HEK293 (cell line): ENCODE measurements around the gene TRIM2.

Experiments used
- CTCF ChIA-PET: fragments of 350-600 bp; formaldehyde crosslinking; extraction: SDS; loops from one replicate; lab custom pipeline; 2021; ENCODE audit warnings: antibody characterized with exemption; lab: Yijun Ruan, JAX
- POLR2A ChIA-PET: fragments of 300-600 bp; formaldehyde crosslinking; extraction: SDS; loops from one replicate; lab custom pipeline; 2020; ENCODE audit warnings: antibody characterized with exemption, inconsistent platforms; lab: Yijun Ruan, JAX
- H3K27ac ChIP-seq: fragments of 200-500 bp; sonication (Bioruptor generic); 2 replicates; pipeline ENCODE4 v1.5.1; 2014; ENCODE audit warnings: low read depth, low read length, control low read depth, inconsistent platforms; ENCODE audit errors: extremely low read depth
- H3K36me3 ChIP-seq, 2 experiments: fragments of 200-500 bp in 1 of 2; sonication (Bioruptor generic) in 1 of 2; 1 replicate in 1 of 2; 2 replicates in 1 of 2; pipeline ENCODE4 v1.5.1; 2014 to 2017; ENCODE audit warnings: inconsistent platforms in 2 of 2, low read length in 2 of 2; ENCODE audit not compliant: control insufficient read depth in 2 of 2, insufficient read depth in 1 of 2
- H3K4me1 ChIP-seq: fragments of 200-500 bp; sonication (Bioruptor generic); 2 replicates; pipeline ENCODE4 v1.5.1; 2014; ENCODE audit warnings: mild to moderate bottlenecking, low read length, inconsistent platforms; ENCODE audit not compliant: control insufficient read depth, insufficient read depth
- H3K4me3 ChIP-seq: 2 replicates; pipeline ENCODE4 v1.5.1; 2011; ENCODE audit warnings: low read depth, mild to moderate bottlenecking, control low read depth, low read length, moderate library complexity
- H3K9me3 ChIP-seq: fragments of 200-500 bp; sonication (Bioruptor generic); 2 replicates; pipeline ENCODE4 v1.5.1; 2014; ENCODE audit warnings: low read depth, low read length, inconsistent platforms; ENCODE audit not compliant: control insufficient read depth, insufficient read depth
- KLF10 ChIP-seq: fragments of 450-650 bp; IDR thresholded peaks from 2 replicates; pipeline ENCODE4 v1.5.1; 2018; ENCODE audit warnings: missing biosample characterization, mild to moderate bottlenecking, missing genetic modification characterization
- KLF8 ChIP-seq: fragments of 450-650 bp; formaldehyde crosslinking; IDR thresholded peaks from 2 replicates; pipeline ENCODE4 v1.5.1; 2016; ENCODE audit warnings: missing biosample characterization, missing genetic modification characterization
- OVOL3 ChIP-seq: fragments of 450-650 bp; formaldehyde crosslinking; IDR thresholded peaks from 2 replicates; pipeline ENCODE4 v1.5.1; 2016; ENCODE audit warnings: missing biosample characterization, missing genetic modification characterization
- SCRT2 ChIP-seq: fragments of 450-650 bp; formaldehyde crosslinking; IDR thresholded peaks from 2 replicates; pipeline ENCODE4 v1.5.1; 2016; ENCODE audit warnings: missing biosample characterization, missing genetic modification characterization
- ZBTB17 ChIP-seq: fragments of 450-650 bp; formaldehyde crosslinking; IDR thresholded peaks from 2 replicates; pipeline ENCODE4 v1.5.1; 2016; ENCODE audit warnings: missing biosample characterization, missing genetic modification characterization
- ZNF600 ChIP-seq: fragments of 450-650 bp; formaldehyde crosslinking; IDR thresholded peaks from 2 replicates; pipeline ENCODE4 v1.5.1; 2016; ENCODE audit warnings: missing biosample characterization, missing genetic modification characterization
- ZNF677 ChIP-seq: fragments of 450-650 bp; IDR thresholded peaks from 2 replicates; pipeline ENCODE4 v1.5.0; 2018; ENCODE audit warnings: missing biosample characterization, mild to moderate bottlenecking, missing genetic modification characterization, moderate library complexity
- TF ChIP-seq, protein P1 (sequence below): fragments of 450-650 bp; formaldehyde crosslinking; conservative IDR thresholded peaks from 2 replicates; pipeline ENCODE4 v1.5.1; 2016; ENCODE audit warnings: low read depth, missing biosample characterization, missing genetic modification characterization
- TF ChIP-seq, protein P2 (sequence below): fragments of 450-650 bp; formaldehyde crosslinking; IDR thresholded peaks from 2 replicates; pipeline ENCODE4 v1.5.1; 2017; ENCODE audit warnings: missing biosample characterization, mild to moderate bottlenecking, missing genetic modification characterization, moderate library complexity
- TF ChIP-seq, protein P3 (sequence below): fragments of 450-650 bp; formaldehyde crosslinking; IDR thresholded peaks from 2 replicates; pipeline ENCODE4 v1.5.1; 2017; ENCODE audit warnings: missing biosample characterization, missing genetic modification characterization
- TF ChIP-seq, protein P4 (sequence below): fragments of 450-650 bp; formaldehyde crosslinking; IDR thresholded peaks from 2 replicates; pipeline ENCODE4 v1.5.1; 2016; ENCODE audit warnings: missing biosample characterization, missing genetic modification characterization

The TRIM2 gene

DNA sequence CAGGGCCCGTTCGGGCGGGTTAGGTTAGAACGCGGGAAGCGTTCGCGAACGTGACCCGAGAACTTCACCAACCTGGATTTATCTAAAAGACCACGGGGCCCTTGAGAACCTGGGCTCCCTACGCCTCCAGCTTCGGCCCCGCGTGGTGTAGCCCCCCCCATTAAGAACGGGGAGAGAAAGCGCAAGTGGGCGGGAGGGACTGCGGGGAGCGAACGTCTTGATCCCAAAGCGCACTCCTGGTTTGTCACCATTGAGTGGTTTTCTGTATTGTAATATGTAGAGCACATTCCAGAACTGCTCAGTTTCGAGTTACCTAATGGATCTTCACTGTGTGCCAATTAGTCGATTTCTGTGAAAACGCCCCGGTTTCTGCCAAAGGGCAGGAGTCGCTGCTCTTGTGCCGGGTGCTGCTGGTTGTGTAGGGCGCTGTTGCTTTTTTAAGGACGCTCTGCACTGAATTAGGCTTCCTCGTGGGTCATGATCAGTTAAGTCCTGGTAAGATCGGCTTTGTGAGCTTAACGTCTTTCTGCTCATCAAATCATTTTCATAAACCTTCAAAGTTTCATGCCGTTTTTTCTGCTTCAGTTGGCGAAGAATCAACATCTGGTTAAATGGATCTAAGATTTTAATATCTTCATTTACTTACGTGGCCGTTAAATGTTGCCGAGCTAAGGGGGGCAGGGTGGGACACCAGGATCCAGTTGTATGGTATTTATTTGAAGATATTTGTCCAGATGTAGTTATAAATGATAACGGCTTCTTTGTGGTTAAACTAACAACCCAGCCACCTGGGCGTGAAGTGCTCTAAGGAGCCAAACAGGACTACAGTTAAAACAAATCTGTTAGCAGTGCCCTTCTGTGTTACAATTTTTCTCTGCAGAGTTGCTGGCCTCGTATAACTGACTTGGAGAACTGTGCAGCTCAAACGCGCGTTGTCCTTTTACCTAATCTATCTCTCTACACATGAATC, 141.1 kb downstream of the TRIM2 start (continued):
- TF ChIP-seq, protein P1, sequence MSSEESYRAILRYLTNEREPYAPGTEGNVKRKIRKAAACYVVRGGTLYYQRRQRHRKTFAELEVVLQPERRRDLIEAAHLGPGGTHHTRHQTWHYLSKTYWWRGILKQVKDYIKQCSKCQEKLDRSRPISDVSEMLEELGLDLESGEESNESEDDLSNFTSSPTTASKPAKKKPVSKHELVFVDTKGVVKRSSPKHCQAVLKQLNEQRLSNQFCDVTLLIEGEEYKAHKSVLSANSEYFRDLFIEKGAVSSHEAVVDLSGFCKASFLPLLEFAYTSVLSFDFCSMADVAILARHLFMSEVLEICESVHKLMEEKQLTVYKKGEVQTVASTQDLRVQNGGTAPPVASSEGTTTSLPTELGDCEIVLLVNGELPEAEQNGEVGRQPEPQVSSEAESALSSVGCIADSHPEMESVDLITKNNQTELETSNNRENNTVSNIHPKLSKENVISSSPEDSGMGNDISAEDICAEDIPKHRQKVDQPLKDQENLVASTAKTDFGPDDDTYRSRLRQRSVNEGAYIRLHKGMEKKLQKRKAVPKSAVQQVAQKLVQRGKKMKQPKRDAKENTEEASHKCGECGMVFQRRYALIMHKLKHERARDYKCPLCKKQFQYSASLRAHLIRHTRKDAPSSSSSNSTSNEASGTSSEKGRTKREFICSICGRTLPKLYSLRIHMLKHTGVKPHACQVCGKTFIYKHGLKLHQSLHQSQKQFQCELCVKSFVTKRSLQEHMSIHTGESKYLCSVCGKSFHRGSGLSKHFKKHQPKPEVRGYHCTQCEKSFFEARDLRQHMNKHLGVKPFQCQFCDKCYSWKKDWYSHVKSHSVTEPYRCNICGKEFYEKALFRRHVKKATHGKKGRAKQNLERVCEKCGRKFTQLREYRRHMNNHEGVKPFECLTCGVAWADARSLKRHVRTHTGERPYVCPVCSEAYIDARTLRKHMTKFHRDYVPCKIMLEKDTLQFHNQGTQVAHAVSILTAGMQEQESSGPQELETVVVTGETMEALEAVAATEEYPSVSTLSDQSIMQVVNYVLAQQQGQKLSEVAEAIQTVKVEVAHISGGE (tag by site-specific recombination): 0 out of 2 replicates have a peak, but pooled peaks have one; percentile 9
- TF ChIP-seq KLF8 (tag by site-specific recombination) (peak; percentile 20; the same call in 1 of the 2 replicates), SCRT2 (tag by site-specific recombination) (0 out of 2 replicates have a peak, but pooled peaks have one; percentile 29), ZNF600 (tag by site-specific recombination) (0 out of 2 replicates have a peak, but pooled peaks have one; percentile 15)
- TF ChIP-seq, protein P2, sequence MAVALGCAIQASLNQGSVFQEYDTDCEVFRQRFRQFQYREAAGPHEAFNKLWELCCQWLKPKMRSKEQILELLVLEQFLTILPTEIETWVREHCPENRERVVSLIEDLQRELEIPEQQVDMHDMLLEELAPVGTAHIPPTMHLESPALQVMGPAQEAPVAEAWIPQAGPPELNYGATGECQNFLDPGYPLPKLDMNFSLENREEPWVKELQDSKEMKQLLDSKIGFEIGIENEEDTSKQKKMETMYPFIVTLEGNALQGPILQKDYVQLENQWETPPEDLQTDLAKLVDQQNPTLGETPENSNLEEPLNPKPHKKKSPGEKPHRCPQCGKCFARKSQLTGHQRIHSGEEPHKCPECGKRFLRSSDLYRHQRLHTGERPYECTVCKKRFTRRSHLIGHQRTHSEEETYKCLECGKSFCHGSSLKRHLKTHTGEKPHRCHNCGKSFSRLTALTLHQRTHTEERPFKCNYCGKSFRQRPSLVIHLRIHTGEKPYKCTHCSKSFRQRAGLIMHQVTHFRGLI (tag by site-specific recombination): peak; percentile 31; the same call in 1 of the 2 replicates
- TF ChIP-seq, protein P3, sequence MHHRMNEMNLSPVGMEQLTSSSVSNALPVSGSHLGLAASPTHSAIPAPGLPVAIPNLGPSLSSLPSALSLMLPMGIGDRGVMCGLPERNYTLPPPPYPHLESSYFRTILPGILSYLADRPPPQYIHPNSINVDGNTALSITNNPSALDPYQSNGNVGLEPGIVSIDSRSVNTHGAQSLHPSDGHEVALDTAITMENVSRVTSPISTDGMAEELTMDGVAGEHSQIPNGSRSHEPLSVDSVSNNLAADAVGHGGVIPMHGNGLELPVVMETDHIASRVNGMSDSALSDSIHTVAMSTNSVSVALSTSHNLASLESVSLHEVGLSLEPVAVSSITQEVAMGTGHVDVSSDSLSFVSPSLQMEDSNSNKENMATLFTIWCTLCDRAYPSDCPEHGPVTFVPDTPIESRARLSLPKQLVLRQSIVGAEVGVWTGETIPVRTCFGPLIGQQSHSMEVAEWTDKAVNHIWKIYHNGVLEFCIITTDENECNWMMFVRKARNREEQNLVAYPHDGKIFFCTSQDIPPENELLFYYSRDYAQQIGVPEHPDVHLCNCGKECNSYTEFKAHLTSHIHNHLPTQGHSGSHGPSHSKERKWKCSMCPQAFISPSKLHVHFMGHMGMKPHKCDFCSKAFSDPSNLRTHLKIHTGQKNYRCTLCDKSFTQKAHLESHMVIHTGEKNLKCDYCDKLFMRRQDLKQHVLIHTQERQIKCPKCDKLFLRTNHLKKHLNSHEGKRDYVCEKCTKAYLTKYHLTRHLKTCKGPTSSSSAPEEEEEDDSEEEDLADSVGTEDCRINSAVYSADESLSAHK: no peak
- TF ChIP-seq, protein P4, sequence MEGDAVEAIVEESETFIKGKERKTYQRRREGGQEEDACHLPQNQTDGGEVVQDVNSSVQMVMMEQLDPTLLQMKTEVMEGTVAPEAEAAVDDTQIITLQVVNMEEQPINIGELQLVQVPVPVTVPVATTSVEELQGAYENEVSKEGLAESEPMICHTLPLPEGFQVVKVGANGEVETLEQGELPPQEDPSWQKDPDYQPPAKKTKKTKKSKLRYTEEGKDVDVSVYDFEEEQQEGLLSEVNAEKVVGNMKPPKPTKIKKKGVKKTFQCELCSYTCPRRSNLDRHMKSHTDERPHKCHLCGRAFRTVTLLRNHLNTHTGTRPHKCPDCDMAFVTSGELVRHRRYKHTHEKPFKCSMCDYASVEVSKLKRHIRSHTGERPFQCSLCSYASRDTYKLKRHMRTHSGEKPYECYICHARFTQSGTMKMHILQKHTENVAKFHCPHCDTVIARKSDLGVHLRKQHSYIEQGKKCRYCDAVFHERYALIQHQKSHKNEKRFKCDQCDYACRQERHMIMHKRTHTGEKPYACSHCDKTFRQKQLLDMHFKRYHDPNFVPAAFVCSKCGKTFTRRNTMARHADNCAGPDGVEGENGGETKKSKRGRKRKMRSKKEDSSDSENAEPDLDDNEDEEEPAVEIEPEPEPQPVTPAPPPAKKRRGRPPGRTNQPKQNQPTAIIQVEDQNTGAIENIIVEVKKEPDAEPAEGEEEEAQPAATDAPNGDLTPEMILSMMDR: peak; percentile 18; the same call in 1 of the 2 replicates

DNA sequence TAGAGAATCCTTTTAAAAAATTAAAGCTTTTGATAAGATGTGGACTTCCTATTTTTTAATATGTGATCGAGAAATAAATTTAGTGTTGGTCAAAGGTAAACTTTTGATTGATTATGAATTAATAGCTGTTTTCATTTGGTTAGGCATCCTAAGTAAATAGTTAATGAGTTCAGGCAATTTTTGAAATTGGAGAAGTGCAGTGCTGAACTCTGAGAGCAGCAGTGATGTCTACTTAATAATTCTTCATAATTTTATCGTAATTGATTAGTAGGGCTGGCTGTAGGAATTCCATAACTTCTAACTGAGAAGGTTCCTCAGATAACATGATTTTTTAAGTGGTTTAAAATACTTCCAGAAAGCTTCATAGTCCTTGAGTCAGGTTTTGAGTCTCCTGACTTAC, 141.8 kb downstream of the TRIM2 start:
- peaks cover 2% of the 10 kb centered on the region; the same call in 1 of the 2 replicates for H3K4me1 ChIP-seq
- peaks cover 0 to 7% of the 10 kb centered on the region in 2 experiments; a peak in 1 of 3 replicates for H3K36me3 ChIP-seq
- H3K27ac ChIP-seq: no peak overlapping the region
- TF ChIP-seq OVOL3 (tag by site-specific recombination) (no peak), ZBTB17 (tag by site-specific recombination) (peak; percentile 90)
- POLR2A ChIA-PET: interaction anchor here (0.9 to 2.2 kb wide), 3 partner anchors 120 to 228 kb away, joined by 3 to 7 read pairs (median 3); partner anchors contain the start of gene TMEM131L
- H3K4me3 ChIP-seq: peak overlapping the region; percentile 7; the same call in 1 of the 2 replicates
- CTCF ChIA-PET: interaction anchor here (0.7 to 1.8 kb wide), 6 partner anchors 54 to 404 kb away, joined by 3 to 8 read pairs (median 4); no protein-coding TSS in a partner anchor
- no peaks in the 10 kb centered on the region for H3K9me3 ChIP-seq

DNA sequence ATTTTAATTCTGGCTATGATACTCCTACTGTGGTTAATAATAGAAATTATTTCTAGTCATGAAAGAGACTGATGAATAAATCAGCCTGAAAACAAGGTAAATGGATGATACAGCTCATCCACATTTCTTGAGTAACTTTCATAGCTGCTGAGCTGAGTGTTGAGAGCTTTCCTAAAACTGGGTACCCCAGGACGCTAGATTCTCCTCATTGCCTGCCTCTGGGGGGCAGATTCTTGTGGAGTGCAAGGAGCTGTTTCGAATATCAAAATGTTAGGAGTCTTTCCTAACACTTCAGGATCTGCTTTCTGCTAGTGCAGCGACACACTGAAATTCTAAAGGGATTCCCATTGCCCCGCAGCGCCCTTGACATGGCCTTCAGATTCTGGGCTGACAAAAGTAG, 142.3 kb downstream of the TRIM2 start:
- Histone ChIP-seq H3K9me3 (no peaks in the 10 kb centered on the region), H3K4me3 (no peak overlapping the region), H3K27ac (no peak overlapping the region), H3K36me3 (peaks cover 0 to 10% of the 10 kb centered on the region in 2 experiments; a peak in 1 of 3 replicates), H3K4me1 (peaks cover 2% of the 10 kb centered on the region; the same call in 1 of the 2 replicates)
- no peak for TF ChIP-seq ZNF677
- TF ChIP-seq KLF10 (tag by site-specific recombination): no peak
- ChIA-PET POLR2A (interaction anchor here (0.9 to 2.2 kb wide), 3 partner anchors 119 to 228 kb away, joined by 3 to 7 read pairs (median 3); partner anchors contain the start of gene TMEM131L), CTCF (interaction anchor here (0.9 to 1.8 kb wide), 3 partner anchors 204 to 404 kb away, joined by 4 to 6 read pairs (median 5); no protein-coding TSS in a partner anchor)
